K562 (cell line): ENCODE data around the gene GLB1L. TPM values are rescaled to one million over a fixed set of nuclear protein-coding genes. Genes with fewer than 3 reads are reported as not detected.

ENCODE experiments used
- BDP1 ChIP-seq: IDR thresholded peaks from 3 replicates; pipeline ENCODE4 v1.6.1; 2011; ENCODE audit not compliant: insufficient read length, insufficient read depth
- CXXC5 ChIP-seq: fragments of 250-450 bp; sonication (Bioruptor Pico); IDR thresholded peaks from 2 replicates; pipeline ENCODE4 v1.8.0; 2022; ENCODE audit warnings: inconsistent platforms, mild to moderate bottlenecking, moderate library complexity
- HLTF ChIP-seq: fragments of 450-650 bp; IDR thresholded peaks from 2 replicates; pipeline ENCODE4 v1.6.1; 2016
- HNRNPUL1 ChIP-seq: fragments of 200-400 bp; formaldehyde crosslinking; IDR thresholded peaks from 2 replicates; pipeline ENCODE4 v1.6.1; 2017; ENCODE audit warnings: low read length
- JUND ChIP-seq, 2 experiments: IDR thresholded peaks; 2 replicates in 1 of 2; 3 replicates in 1 of 2; pipeline ENCODE4 v1.6.1; 2011; ENCODE audit warnings: borderline replicate concordance in 2 of 2, low read depth in 2 of 2, low read length in 2 of 2, improper control_type of control experiment in 1 of 2, missing biosample characterization in 1 of 2, missing genetic modification characterization in 1 of 2, missing genetic modification reagents in 1 of 2
- PCBP1 ChIP-seq: fragments of 200-400 bp; formaldehyde crosslinking; IDR thresholded peaks from 2 replicates; pipeline ENCODE4 v1.6.1; 2018; ENCODE audit warnings: mild to moderate bottlenecking, low read depth, low read length; ENCODE audit not compliant: poor library complexity, severe bottlenecking
- SMAD2 ChIP-seq: fragments of 150-350 bp; IDR thresholded peaks from 2 replicates; pipeline ENCODE4 v1.6.1; 2014; ENCODE audit warnings: low read depth, mild to moderate bottlenecking, low read length
- STAG1 ChIP-seq: sonication (generic); formaldehyde crosslinking; IDR thresholded peaks from 2 replicates; pipeline ENCODE4 v1.5.0; 2020; ENCODE audit warnings: missing genetic modification reagents, borderline replicate concordance
- STAT5B ChIP-seq: fragments of 250-450 bp; sonication (Bioruptor Pico); IDR thresholded peaks from 2 replicates; pipeline ENCODE4 v1.8.0; 2021; ENCODE audit warnings: mild to moderate bottlenecking, inconsistent platforms
- TCFL5 ChIP-seq: fragments of 250-450 bp; sonication (Bioruptor Pico); conservative IDR thresholded peaks from 2 replicates; pipeline ENCODE4 v1.6.1; 2021; ENCODE audit warnings: mild to moderate bottlenecking, moderate library complexity, matching md5 sums
- ZC3H4 ChIP-seq: sonication (generic); formaldehyde crosslinking; IDR thresholded peaks from 2 replicates; pipeline ENCODE4 v1.9.0; 2021; ENCODE audit warnings: missing genetic modification reagents, borderline replicate concordance
- ZNF785 ChIP-seq: fragments of 250-450 bp; sonication (Bioruptor Pico); IDR thresholded peaks from 2 replicates; pipeline ENCODE4 v1.4.0; 2020; ENCODE audit warnings: mild to moderate bottlenecking
- polyA plus RNA-seq, 8 experiments: library from polyadenylated mRNA; depleted of rRNA in 4 of 8; stranded (reverse) in 5 of 8; unstranded in 3 of 8; fragments of >200 nt; fragmentation: Nextera tagmentation in 2 of 8; fragmentation: Illumina TruSeq in 1 of 8; extraction: Ambion mirVana in 2 of 8; extraction: Trizol in 1 of 8; gene quantifications; 2 replicates each; pipeline versions ENCODE4 v1.2.1 to v1.2.3, GENCODE V29; 2011 to 2014; ENCODE audit warnings: inconsistent platforms in 1 of 8, missing spikeins in 1 of 8
- total RNA-seq, 7 experiments: library from RNA; depleted of rRNA in 6 of 7; stranded (reverse); fragments of >200 nt in 6 of 7; fragmentation: Illumina TruSeq in 2 of 7; extraction: Trizol in 2 of 7; gene quantifications; 2 replicates each; pipeline versions ENCODE4 v1.2.1 to v1.2.3, GENCODE V29; 2011 to 2021; ENCODE audit warnings: low replicate concordance in 1 of 7
- TF ChIP-seq, protein P1 (sequence below): fragments of 450-650 bp; conservative IDR thresholded peaks from 2 replicates; pipeline ENCODE4 v1.6.1; 2016; ENCODE audit warnings: missing genetic modification characterization, low read depth, mild to moderate bottlenecking, control low read depth, missing compliant biosample characterization
- TF ChIP-seq, protein P2 (sequence below): sonication (generic); formaldehyde crosslinking; IDR thresholded peaks from 2 replicates; pipeline ENCODE4 v1.8.1; 2023; ENCODE audit warnings: mild to moderate bottlenecking, missing genetic modification reagents
- TF ChIP-seq, protein P3 (sequence below): conservative IDR thresholded peaks from 2 replicates; pipeline ENCODE4 v1.6.1; 2011; ENCODE audit warnings: low read depth, mild to moderate bottlenecking, low read length; ENCODE audit not compliant: control insufficient read depth
- TF ChIP-seq, protein P4 (sequence below): sonication (generic); formaldehyde crosslinking; IDR thresholded peaks from 2 replicates; pipeline ENCODE4 v1.9.0; 2022; ENCODE audit warnings: mild to moderate bottlenecking, missing genetic modification reagents
- TF ChIP-seq, protein P5 (sequence below): sonication (generic); formaldehyde crosslinking; IDR thresholded peaks from 2 replicates; pipeline ENCODE4 v1.4.0; 2020; ENCODE audit warnings: mild to moderate bottlenecking, missing genetic modification reagents

Gene GLB1L
- total and polyA plus RNA-seq, 9 of the 15 experiments (the other 6 are each of a cell fraction or from before 2014, with no cell fraction given), result 0.42 to 2.9 (median 2.5) TPM

DNA sequence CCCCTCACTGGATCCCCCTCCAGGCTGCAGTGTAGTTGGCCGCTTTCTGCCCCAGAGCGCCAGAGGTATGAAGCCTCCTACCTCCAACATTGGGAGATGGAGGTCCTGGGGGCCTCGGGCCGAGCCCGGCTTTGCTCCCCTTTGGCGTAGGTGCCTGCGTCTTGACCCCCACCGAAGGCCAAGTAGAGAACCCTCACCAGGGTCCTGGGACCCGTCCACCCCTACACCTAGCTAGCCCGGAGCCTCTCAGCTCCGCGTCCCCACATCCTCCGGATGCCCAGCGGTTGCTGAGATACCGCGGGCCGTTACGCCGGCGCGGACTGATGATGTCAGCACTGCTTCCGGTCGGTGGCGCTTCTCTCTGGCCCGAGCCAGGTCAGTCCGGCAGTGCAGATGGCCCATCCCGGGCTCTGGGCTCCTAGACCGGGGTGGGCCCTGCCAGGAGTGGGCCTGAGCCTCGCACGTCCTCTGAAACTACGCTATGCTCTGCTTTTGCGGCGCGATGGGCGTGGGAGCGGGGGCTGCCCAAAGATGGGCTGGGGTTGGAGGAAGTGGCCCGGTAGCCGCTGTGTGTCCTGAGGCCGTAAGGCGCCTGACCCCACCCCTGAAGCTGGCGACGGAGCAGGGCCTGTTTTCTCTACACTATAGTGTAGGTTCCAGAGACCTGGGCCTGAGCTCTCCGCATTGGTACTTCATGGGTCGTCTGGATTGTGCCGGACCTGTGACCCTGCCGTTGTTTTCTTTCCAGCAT, at the start of gene GLB1L, which contains the start of gene STK16 (continued):
- TF ChIP-seq SMAD2 (no peak), STAT5B (CRISPR knock-in tag) (no peak), BDP1 (no peak), PCBP1 (no peak), ZC3H4 (no peak), STAG1 (CRISPR knock-in tag) (no peak), ZNF785 (no peak), JUND (IDR thresholded peaks at IDR 0.05; ENCODE audit: borderline replicate concordance, low read depth, low read length) (peak; percentile 56; the same call in 1 of the 2 replicates), JUND (tag; IDR thresholded peaks at IDR 0.05; ENCODE audit: borderline replicate concordance, low read depth, low read length) (no peak; the same call in 2 of the 3 replicates), CXXC5 (CRISPR knock-in tag) (peak; percentile 61), TCFL5 (CRISPR knock-in tag) (no peak), HNRNPUL1 (no peak), HLTF (no peak)
- TF ChIP-seq, protein P1, sequence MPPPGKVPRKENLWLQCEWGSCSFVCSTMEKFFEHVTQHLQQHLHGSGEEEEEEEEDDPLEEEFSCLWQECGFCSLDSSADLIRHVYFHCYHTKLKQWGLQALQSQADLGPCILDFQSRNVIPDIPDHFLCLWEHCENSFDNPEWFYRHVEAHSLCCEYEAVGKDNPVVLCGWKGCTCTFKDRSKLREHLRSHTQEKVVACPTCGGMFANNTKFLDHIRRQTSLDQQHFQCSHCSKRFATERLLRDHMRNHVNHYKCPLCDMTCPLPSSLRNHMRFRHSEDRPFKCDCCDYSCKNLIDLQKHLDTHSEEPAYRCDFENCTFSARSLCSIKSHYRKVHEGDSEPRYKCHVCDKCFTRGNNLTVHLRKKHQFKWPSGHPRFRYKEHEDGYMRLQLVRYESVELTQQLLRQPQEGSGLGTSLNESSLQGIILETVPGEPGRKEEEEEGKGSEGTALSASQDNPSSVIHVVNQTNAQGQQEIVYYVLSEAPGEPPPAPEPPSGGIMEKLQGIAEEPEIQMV (tag), result no peak
- TF ChIP-seq, protein P2, sequence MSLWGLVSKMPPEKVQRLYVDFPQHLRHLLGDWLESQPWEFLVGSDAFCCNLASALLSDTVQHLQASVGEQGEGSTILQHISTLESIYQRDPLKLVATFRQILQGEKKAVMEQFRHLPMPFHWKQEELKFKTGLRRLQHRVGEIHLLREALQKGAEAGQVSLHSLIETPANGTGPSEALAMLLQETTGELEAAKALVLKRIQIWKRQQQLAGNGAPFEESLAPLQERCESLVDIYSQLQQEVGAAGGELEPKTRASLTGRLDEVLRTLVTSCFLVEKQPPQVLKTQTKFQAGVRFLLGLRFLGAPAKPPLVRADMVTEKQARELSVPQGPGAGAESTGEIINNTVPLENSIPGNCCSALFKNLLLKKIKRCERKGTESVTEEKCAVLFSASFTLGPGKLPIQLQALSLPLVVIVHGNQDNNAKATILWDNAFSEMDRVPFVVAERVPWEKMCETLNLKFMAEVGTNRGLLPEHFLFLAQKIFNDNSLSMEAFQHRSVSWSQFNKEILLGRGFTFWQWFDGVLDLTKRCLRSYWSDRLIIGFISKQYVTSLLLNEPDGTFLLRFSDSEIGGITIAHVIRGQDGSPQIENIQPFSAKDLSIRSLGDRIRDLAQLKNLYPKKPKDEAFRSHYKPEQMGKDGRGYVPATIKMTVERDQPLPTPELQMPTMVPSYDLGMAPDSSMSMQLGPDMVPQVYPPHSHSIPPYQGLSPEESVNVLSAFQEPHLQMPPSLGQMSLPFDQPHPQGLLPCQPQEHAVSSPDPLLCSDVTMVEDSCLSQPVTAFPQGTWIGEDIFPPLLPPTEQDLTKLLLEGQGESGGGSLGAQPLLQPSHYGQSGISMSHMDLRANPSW (CRISPR knock-in tag), result no peak
- TF ChIP-seq, protein P3, sequence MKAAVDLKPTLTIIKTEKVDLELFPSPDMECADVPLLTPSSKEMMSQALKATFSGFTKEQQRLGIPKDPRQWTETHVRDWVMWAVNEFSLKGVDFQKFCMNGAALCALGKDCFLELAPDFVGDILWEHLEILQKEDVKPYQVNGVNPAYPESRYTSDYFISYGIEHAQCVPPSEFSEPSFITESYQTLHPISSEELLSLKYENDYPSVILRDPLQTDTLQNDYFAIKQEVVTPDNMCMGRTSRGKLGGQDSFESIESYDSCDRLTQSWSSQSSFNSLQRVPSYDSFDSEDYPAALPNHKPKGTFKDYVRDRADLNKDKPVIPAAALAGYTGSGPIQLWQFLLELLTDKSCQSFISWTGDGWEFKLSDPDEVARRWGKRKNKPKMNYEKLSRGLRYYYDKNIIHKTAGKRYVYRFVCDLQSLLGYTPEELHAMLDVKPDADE, result peak; percentile 63; the same call in 1 of the 2 replicates
- TF ChIP-seq, protein P4, sequence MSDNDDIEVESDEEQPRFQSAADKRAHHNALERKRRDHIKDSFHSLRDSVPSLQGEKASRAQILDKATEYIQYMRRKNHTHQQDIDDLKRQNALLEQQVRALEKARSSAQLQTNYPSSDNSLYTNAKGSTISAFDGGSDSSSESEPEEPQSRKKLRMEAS, result peak; percentile 77
- TF ChIP-seq, protein P5, sequence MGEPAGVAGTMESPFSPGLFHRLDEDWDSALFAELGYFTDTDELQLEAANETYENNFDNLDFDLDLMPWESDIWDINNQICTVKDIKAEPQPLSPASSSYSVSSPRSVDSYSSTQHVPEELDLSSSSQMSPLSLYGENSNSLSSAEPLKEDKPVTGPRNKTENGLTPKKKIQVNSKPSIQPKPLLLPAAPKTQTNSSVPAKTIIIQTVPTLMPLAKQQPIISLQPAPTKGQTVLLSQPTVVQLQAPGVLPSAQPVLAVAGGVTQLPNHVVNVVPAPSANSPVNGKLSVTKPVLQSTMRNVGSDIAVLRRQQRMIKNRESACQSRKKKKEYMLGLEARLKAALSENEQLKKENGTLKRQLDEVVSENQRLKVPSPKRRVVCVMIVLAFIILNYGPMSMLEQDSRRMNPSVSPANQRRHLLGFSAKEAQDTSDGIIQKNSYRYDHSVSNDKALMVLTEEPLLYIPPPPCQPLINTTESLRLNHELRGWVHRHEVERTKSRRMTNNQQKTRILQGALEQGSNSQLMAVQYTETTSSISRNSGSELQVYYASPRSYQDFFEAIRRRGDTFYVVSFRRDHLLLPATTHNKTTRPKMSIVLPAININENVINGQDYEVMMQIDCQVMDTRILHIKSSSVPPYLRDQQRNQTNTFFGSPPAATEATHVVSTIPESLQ (CRISPR knock-in tag), result no peak
